ENCODE data around the gene ACTR3C. TPM values are rescaled to one million over a fixed set of nuclear protein-coding genes. Genes with fewer than 3 reads are reported as not detected.

ACTR3C gene
- total RNA-seq, 1 donor from 2014 or later, result 0.49 TPM

- no peak for TF ChIP-seq CTCF (conservative IDR thresholded peaks at IDR 0.05)
- no peak for DNase-seq (ENCODE audit: low read depth, low spot score)
- Mint-ChIP-seq H3K27me3 (ENCODE audit: low read depth) (no peaks in the 10 kb centered on the region), H3K9me3 (no peaks in the 10 kb centered on the region), H3K4me3 (peak overlapping the region; percentile 12), H3K36me3 (ENCODE audit: low read depth) (no peaks in the 10 kb centered on the region), H3K27ac (ENCODE audit: unreplicated experiment) (no peak overlapping the region), H3K4me1 (peaks cover 24% of the 10 kb centered on the region)
Measured at GRCh38 chr7:150361807-150362621, 38.7 kb upstream of the ACTR3C start.

GRCh38 chr7:150361402-150361801 lies 38.1 kb upstream of the ACTR3C start:
- Mint-ChIP-seq H3K27me3 (ENCODE audit: low read depth) (no peaks in the 10 kb centered on the region), H3K9me3 (no peaks in the 10 kb centered on the region), H3K4me3 (peak overlapping the region; percentile 12), H3K36me3 (ENCODE audit: low read depth) (no peaks in the 10 kb centered on the region), H3K4me1 (peaks cover 27% of the 10 kb centered on the region), H3K27ac (ENCODE audit: unreplicated experiment) (no peak overlapping the region)
- no peak for DNase-seq (ENCODE audit: low read depth, low spot score)
- no peak for TF ChIP-seq CTCF (conservative IDR thresholded peaks at IDR 0.05)

- H3K36me3 Mint-ChIP-seq (ENCODE audit: low read depth), result no peaks in the 10 kb centered on the region
- H3K27ac Mint-ChIP-seq (ENCODE audit: unreplicated experiment), result no peak overlapping the region
- H3K4me1 Mint-ChIP-seq, result peaks cover 23% of the 10 kb centered on the region
- no peaks in the 10 kb centered on the region for H3K27me3 Mint-ChIP-seq (ENCODE audit: low read depth)
- DNase-seq (ENCODE audit: low read depth, low spot score), result no peak
- no peak overlapping the region for H3K4me3 Mint-ChIP-seq
- H3K9me3 Mint-ChIP-seq, result no peaks in the 10 kb centered on the region
- TF ChIP-seq CTCF (conservative IDR thresholded peaks at IDR 0.05), result no peak
Measured at GRCh38 chr7:150360363-150361058, 37.2 kb upstream of the ACTR3C start.

GRCh38 chr7:150359622-150360362 lies 36.4 kb upstream of the ACTR3C start:
- no peak for TF ChIP-seq CTCF (conservative IDR thresholded peaks at IDR 0.05)
- Mint-ChIP-seq H3K4me3 (no peak overlapping the region), H3K27ac (ENCODE audit: unreplicated experiment) (no peak overlapping the region), H3K4me1 (peaks cover 23% of the 10 kb centered on the region), H3K27me3 (ENCODE audit: low read depth) (no peaks in the 10 kb centered on the region), H3K9me3 (no peaks in the 10 kb centered on the region), H3K36me3 (ENCODE audit: low read depth) (no peaks in the 10 kb centered on the region)
- no peak for DNase-seq (ENCODE audit: low read depth, low spot score)

GRCh38 chr7:150358988-150359621 lies 35.8 kb upstream of the ACTR3C start:
- no peak for DNase-seq (ENCODE audit: low read depth, low spot score)
- no peak for TF ChIP-seq CTCF (conservative IDR thresholded peaks at IDR 0.05)
- Mint-ChIP-seq H3K4me3 (no peak overlapping the region), H3K27ac (ENCODE audit: unreplicated experiment) (no peak overlapping the region), H3K27me3 (ENCODE audit: low read depth) (no peaks in the 10 kb centered on the region), H3K4me1 (peaks cover 23% of the 10 kb centered on the region), H3K36me3 (ENCODE audit: low read depth) (no peaks in the 10 kb centered on the region), H3K9me3 (no peaks in the 10 kb centered on the region)
